SU-DHL-6 (cell line): ENCODE results near the gene HNRNPM.

Experiments used
- CTCF ChIP-seq: fragments of 200-600 bp; sonication (generic); IDR thresholded peaks from one replicate; pipeline ENCODE4 v1.5.1; 2017; ENCODE audit warnings: antibody characterized with exemption, mild to moderate bottlenecking, low read length, moderate library complexity; ENCODE audit not compliant: insufficient read depth, poor library complexity, severe bottlenecking
- EZH2phosphoT487 ChIP-seq: fragments of 200-600 bp; sonication (generic), shearing (Covaris generic); conservative IDR thresholded peaks from 2 replicates; pipeline ENCODE4 v1.6.1; 2018; ENCODE audit warnings: mild to moderate bottlenecking, antibody characterized with exemption, low read length, moderate library complexity, mixed read lengths

- TF ChIP-seq CTCF = no peak
- TF ChIP-seq EZH2phosphoT487 = no peak
These were observed 11.3 kb downstream of the HNRNPM start for GRCh38 chr19:8456064-8456463.
